COLO668 (cell line): Measurements from ENCODE around the gene NCL.
A peak's percentile ranks its signal among the peaks of the same experiment; 100 is the strongest.
"Not testable (repeated sequence)": the region's sequence is repeated elsewhere in the genome, so short reads cannot be mapped to it uniquely, and the experiment has no call there.

Source experiments
- DNase-seq: peaks from one replicate; lab custom pipeline; 2025; ENCODE audit not compliant: unreplicated experiment; lab: John Stamatoyannopoulos, UW

NCL gene

GRCh38 chr2:231467613-231468530, 3.6 kb upstream of the NCL start:
- no peak for DNase-seq

- DNase-seq, result no peak
These were observed 2.8 kb upstream of the NCL start for GRCh38 chr2:231467016-231467545.

DNA sequence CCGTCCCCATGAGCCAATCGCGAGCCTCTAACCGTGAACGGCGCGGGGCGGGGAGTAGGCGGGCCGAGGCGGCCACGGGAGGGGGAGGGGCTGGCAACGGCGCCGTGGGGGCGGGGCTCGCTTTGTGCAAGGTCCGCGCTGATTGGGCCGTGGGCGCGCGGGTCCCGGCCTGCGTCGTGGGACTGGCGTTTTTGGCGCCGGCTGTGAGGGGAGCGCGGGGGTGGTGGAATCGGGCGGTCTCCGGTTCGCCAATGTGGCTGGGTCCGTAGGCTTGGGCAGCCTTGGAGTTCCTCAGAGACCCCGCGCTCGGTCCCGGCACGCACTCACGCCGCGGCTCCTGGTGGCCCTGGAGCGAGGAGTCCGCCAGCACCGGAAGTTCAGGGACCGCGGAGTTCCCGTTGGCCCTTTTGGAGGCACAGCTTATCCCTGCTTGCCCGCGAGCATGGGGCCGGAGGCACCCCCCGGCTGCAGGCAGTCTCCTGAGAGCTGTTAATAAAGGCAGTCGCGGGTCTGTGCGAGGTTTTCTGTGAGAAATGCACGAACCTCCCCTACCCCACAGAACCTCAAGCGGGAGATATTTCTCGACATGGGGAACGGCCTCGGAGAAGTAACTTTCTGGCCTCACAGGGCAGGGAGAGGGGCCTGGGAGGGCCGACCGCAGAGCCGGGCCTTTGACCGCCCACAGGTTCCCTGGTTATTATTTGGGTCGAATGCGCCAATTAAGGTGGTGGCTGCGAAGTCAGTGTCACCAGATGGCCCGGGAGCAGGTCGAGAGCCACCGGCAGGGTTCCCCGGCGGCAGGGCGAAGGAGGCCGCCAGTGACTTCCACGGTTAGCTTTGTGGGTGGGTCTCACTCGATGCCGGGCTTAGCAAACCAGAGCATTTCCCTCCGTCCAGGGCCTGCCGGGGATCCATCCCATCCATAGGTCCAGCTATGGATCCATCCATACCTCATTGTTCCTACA, 574 bp upstream of the NCL start:
- DNase-seq, result peak; percentile 98

GRCh38 chr2:231462729-231463465, 1.4 kb downstream of the NCL start:
- no peak for DNase-seq

GRCh38 chr2:231461516-231461971, 2.7 kb downstream of the NCL start:
- DNase-seq, result no peak

DNA sequence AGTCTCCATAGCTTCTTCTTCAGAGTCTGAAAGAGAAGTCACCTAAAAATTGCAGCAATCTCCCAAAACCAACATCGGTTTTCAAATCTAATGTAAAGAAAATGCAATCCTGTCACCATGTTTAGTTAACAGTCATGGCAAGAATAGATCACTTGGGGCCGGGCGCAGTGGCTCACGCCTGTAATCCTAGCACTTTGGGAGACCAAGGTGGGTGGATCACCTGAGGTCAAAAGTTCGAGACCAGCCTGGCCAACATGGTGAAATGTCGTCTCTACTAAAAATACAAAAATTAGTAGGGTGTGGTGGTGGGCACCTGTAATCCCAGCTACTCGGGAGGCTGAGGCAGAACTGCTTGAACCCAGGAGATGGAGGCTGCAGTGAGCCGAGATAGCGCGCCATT, 3.4 kb downstream of the NCL start:
- DNase-seq, result not testable (repeated sequence)

- DNase-seq, result no peak
These were observed 4.0 kb downstream of the NCL start for GRCh38 chr2:231460073-231460835.

- no peak for DNase-seq
These were observed 5.9 kb downstream of the NCL start for GRCh38 chr2:231458368-231458767.

GRCh38 chr2:231457101-231457500, 7.2 kb downstream of the NCL start:
- no peak for DNase-seq

- DNase-seq, result no peak
These were observed 7.8 kb downstream of the NCL start for GRCh38 chr2:231456295-231457004.

GRCh38 chr2:231455890-231456289, 8.4 kb downstream of the NCL start:
- DNase-seq, result no peak

DNA sequence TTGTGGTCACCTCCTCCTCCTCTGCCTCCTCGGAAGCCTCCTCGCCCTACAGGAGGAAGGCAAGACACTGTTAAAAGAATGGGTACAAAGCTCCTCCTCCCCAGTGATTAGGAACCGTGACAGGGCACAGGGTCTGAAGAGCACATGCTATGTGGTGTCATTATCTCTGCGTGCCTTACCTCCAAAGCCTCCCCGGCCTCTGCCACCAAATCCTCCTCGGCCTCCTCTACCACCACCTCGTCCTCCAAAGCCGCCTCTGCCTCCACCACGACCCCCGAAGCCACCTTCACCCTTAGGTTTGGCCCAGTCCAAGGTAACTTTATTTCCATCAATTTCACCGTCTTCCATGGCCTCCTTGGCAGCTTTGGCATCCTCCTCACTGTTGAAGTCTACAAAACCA, 9.1 kb downstream of the NCL start:
- no peak for DNase-seq

DNA sequence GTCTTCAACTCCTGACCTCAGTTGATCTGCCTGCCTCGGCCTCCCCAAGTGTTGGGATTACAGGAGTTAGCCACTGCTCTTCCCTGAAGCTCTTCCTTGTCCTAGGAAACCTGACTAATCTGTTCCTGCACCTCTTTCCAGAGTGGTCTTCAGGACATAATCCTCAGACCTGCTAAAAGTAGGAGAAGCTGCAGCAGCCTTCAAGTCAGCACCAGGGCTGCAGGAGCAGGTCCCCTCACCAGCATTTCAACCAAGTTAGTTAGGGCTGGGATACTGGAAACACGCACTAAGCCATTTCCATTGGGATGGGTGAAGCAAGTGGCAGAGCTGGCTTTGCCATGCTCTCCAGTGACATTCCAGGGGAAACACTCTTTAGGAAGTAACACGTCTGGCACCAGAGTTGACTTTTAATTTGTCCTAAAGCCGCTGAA, 9.9 kb downstream of the NCL start:
- DNase-seq, result no peak

- no peak for DNase-seq
These were observed 11.3 kb downstream of the NCL start for GRCh38 chr2:231452799-231453508.

DNA sequence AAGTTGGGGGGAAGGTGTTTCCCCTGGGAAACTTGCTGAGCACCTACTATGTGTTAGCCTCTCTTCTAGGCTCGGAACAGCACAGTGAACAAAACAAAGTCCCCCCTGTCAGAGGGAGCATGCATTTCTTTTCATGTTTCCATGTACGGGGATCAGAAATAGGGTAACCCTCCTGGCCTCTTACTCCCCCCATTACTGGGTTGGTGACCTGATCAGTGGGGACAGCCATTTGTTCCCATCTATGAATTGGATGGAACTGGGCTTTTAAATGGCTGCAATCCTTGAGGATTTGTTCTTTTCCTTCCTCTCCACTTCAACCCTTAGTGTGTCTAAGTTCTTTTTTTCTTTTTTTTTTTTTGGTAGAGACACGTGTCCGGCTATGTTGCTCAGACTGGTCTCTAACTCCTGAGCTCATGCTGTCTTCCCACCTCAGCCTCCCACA, 13.7 kb downstream of the NCL start:
- no peak for DNase-seq

DNA sequence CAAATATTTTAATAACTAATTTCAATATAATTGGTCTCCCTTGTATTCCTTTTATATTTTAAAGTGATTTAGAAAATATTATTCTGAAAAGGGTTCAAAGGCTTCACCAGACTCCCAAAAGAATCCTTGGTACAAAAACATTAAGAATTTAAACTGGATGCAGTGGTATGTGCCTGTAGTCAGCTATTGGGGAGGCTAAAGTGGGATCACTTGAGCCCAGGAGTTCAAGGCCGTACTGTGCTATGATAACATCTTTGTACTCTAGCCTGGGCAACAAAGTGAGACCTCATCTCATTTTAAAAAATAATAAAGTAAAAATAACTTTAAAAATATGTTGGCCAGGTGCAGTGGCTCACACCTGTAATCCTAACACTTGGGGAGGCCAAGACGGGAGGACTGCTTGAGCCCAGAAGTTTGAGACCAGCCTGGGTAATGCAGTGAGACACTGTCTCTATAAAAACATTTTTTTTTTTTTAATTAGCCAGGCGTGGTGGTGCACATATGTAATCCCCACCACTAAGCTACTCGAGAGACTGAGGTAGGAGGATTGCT, 14.7 kb downstream of the NCL start:
- no peak for DNase-seq

GRCh38 chr2:231436957-231437356, 27.3 kb downstream of the NCL start:
- DNase-seq, result no peak

DNA sequence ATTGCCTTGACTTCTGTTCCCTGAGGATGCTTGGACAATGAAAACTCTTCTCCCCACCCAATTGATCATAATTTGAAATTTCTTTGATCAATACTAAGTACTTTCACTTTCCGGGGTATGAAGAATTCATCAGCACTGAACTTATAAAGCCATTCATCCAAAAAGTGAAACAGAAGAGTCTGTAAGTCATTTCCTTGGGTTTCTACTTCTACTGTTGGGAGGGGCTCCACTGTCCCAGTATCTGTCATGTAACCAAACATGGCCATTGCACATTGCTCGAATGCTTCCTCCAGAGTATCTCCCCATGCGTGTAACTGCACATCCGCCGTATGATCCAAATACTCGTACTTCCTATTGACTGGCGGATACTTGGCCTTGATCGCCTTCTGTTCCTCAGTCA, 30.3 kb downstream of the NCL start:
- no peak for DNase-seq
